NCI-H446 treated with DMSO at 0.1 percent for 48 hours (cell line): ENCODE results near the gene SLAMF7.

Source experiments
- DNase-seq: peaks from one replicate; lab custom pipeline; 2025; lab: John Stamatoyannopoulos, UW

Gene SLAMF7

GRCh38 chr1:160800645-160801408 is 61.8 kb downstream of the SLAMF7 start:
- DNase-seq: no peak

GRCh38 chr1:160801836-160802580 is 63.0 kb downstream of the SLAMF7 start:
- DNase-seq: no peak
